NCI-H146 treated with DMSO at 0.1 percent for 48 hours (cell line): ENCODE results near the gene ORAI1.
"Not testable (repeated sequence)": the region's sequence is repeated elsewhere in the genome, so short reads cannot be mapped to it uniquely, and the experiment has no call there.

Source experiments
- DNase-seq: peaks from one replicate; lab custom pipeline; 2025; ENCODE audit not compliant: unreplicated experiment; lab: John Stamatoyannopoulos, UW

ORAI1 gene

DNA sequence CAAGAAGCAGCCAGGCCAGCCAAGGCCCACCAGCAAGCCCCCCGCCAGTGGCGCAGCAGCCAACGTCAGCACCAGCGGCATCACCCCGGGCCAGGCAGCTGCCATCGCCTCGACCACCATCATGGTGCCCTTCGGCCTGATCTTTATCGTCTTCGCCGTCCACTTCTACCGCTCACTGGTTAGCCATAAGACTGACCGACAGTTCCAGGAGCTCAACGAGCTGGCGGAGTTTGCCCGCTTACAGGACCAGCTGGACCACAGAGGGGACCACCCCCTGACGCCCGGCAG is 15.0 kb downstream of the ORAI1 start:
- DNase-seq = no peak

DNA sequence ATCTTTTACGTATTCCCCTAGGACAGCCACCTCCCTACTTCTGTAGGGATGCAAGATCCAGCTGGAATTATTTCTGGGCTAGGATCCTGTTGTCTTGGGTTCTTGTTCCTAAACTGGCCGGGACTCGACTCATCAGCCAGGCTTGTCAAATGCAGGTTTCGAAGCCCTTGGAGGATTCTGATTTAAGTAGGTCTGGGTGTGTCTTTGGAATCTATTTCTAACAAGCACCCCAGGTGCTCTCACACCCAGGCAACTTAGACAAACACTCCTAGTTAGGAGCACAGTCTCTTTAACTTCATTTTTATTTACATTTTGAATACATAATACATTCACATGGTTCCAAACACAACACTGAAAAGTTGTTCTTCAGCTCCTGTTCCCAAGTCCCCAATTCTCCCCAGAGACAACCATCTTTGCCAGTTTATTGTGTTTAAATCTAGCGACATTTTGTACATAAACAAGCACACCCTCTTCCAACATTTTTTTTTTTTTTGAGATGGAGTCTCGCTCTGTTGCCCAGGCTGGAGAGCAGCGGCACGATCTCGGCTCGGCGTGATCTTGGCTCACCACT is 22.2 kb downstream of the ORAI1 start:
- DNase-seq = no peak

DNA sequence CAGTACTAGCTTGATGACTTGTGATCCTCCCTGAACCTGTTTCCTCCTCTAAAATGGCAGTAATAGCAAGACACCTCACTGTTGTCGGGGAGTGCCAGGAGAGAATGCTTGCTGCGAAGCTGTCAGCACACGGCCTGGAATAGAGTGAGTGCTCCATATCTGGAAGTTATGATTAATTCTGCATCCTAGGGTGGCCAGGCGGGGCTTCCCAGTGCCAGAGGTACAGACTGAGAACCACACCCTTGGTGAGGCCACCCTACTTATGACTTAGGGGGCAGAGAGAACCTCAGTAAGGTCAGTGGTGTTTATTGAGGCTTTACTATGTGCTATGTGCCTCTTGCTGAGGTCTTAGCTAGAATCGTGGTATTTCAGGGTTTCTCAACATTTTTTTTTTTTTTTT is 23.0 kb downstream of the ORAI1 start:
- DNase-seq = no peak

DNA sequence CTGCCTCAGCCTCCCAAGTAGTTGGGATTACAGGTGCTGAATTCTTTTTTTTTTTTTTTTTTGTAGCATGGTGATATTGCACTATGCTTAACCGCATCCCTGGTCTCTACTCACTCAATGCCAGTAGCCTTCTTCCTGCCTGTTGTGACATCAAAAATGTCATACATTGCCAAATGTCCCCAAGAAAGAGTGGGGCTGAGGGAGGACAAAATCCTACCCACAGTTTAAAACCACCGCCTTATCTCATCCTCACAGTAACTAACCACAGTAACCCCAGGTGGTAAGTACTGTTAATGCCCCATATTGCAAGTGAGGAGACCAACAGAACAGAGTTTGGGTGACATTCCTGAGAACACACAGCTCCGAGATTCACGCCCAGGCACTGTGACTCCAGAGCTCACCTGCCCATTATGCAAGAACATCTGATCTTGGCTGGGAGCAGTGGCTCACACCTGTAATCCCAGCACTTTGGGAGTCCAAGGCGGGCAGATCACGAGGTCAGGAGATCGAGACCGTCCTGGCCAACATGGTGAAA is 23.6 kb downstream of the ORAI1 start:
- DNase-seq = no peak

DNA sequence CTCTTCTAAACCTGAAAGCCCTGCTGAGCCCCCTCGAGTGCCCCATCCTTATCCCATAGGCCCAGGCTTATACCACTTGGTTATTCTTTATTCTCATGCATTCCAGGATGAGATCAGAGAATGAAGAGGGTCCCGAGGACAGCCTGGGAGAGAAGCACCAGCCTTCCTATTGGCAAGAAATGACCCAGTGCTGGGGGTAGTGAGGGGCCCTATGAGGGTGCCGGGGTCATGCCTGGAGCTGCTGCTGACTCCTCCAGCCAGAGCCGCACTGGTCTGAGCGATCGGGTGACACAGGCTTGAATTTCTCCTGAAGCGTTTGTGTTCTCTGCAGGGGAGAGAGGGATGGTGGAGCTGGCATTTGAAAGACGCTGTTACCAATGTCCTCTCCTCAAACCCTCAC is 25.0 kb downstream of the ORAI1 start:
- DNase-seq = no peak

DNA sequence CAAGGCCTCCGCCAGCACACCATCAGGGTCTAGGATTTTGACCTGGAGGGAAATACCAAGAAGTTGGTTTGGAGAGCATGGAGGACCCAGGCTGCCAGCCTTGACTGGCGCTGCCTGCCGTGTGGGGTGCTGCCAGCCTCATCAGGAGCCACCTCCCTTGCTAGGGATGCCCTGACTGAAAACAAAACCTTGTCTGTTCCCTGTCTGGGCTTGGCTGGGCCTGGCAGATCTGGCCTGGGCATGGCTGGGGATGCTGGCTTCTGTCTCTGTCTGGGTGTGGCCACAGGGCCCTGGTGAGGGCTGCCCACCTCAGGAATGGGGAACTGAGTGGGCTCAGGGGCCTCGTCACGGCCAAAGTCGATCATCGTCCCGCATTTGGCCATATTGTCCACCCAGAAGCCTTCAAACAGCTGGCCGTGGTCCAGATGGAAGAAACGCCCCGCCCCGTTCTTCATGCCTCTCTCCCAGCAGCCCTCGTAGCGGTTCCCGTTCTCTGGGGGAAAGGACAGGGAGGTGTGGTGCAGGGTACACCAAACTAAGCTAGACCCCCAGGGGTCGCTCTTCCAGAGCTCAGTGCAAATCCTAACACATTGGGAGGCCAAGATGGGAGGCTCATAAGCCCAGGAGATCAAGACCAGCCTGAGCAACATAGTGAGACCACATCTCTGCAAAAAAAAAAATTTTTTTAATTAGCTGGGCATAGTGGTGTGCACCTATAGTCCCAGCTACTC is 26.6 kb downstream of the ORAI1 start:
- DNase-seq = no peak

DNA sequence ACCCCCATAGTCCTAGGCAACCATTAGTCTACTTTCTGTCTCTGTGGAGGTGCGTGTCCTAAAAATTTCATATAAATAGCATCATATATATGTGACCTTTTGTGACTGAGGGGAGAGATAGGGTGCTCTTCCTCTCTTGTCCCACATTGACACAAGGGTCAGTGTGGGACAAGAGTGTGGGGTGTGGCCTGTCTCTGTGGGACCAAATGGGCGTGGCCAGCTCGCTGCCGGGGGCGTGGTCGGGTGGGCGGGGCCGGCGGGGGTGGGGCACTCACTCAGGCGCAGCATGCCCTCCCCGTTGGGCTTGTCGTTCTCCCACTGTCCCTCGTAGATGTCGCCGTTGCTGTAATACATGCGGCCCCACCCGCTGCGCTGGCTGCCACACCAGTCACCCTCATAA is 27.7 kb downstream of the ORAI1 start:
- no peak for DNase-seq

DNA sequence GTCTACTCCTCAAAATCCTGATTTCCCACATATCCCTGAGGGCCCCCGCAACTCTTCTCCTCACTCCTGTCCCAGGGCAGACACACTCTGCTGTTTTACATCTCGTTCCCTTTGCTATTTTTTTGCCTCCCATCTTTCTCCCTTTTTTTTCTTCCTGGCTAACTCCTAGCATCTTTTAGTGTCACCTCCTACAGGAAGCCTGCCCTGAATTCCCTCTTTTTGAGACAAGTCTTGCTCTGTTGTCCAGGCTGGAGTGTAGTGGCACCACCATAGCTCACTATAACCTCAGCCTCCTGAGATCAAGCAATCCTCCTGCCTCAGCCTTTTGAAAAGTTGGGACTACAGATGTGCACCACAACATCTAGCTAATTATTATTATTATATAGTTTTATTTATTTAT is 29.8 kb downstream of the ORAI1 start:
- no peak for DNase-seq

DNA sequence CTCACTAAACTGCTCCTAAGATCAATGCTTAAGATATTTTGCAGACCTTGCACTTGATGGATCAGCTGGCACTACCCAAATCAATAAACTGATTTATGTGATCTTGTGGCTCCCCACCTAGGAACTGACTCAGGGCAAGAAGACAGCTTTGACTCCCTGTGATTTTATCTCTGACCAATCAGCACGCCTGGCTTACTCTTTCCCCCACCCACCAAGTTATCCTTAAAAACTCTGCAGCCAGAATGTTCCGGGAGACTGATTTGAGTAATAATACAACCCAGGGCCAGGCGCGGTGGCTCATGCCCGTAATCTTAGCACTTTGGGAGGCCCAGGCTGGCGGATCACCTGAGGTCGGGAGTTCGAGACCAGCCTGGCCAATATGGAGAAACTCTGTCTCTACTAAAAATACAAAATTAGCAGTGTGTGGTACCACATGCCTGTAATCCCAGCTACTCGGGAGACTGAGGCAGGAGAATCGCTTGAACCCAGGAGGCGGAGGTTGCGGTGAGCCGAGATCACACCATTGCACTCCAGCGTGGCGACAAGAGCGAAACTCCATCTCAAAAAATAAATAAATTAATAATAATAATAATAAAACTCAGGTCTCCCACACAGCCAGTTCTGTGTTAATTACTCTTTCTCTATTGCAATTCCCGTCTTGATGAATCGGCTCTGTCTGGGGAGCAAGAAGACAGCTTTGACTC is 31.1 kb downstream of the ORAI1 start:
- no peak for DNase-seq

DNA sequence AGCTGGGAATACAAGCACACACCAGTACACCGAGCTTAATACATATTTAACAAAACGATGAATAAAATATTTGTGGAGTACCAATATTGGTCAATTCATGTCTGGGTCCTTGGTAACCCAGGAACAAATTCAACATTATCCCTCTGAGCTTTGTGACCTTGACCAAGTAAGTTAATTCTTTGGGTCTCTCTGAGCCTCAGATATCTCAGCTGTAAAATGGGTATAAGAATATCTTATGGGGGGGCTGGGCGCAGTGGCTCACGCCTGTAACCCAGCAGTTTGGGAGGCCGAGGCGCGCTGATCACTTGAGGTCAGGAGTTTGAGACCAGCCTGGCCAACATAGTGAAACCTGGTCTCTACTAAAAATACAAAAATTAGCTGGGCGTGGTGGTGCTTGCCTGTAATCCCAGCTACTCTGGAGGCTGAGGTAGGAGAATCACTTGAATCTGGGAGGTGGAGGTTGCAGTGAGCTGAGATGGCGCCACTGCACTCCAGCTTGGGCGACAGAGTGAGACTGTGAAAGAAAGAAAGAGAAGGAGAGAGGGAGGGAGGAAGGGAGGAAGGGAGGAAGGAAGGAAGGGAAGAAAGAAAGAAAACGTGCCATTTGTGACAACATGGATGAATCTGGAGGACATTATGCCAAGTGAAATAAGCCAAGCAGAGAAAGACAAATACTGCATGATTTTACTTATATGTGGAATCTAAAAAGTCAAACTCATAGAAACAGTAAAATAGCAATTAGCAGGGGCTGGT is 35.2 kb downstream of the ORAI1 start:
- not testable (repeated sequence) for DNase-seq

DNA sequence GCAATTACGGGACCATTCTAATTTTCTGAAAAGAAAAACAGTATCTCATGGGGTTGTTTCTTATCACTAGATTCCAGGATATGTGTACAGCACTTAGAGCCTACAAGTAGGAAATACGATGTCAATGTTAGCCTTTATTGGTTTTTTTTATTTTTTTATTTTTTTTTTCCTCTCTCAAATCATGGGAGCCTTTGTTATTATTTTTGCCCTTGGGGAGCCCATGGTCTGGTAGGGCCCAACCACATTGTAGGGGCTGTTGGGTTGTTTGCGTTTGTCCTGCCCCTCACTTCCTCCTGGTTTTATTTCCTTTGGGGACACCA is 37.2 kb downstream of the ORAI1 start:
- no peak for DNase-seq

DNA sequence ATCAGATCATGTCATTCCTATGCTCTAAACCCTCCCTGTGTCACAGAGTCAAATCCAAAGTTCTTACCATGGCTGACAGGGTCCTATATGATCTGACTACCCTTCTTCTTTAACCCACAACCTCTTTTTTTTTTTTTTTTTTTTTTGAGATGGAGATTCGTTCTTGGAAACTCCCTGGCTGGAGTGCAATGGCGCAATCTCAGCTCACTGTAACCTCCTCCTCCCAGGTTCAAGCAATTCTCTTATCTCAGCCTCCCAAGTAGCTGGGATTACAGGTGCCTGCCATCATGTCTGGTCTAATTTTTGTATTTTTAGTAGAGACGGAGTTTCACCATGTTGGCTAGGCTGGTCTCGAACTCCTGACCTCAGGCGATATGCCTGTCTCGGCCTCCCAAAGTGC is 40.5 kb downstream of the ORAI1 start:
- DNase-seq = not testable (repeated sequence)

DNA sequence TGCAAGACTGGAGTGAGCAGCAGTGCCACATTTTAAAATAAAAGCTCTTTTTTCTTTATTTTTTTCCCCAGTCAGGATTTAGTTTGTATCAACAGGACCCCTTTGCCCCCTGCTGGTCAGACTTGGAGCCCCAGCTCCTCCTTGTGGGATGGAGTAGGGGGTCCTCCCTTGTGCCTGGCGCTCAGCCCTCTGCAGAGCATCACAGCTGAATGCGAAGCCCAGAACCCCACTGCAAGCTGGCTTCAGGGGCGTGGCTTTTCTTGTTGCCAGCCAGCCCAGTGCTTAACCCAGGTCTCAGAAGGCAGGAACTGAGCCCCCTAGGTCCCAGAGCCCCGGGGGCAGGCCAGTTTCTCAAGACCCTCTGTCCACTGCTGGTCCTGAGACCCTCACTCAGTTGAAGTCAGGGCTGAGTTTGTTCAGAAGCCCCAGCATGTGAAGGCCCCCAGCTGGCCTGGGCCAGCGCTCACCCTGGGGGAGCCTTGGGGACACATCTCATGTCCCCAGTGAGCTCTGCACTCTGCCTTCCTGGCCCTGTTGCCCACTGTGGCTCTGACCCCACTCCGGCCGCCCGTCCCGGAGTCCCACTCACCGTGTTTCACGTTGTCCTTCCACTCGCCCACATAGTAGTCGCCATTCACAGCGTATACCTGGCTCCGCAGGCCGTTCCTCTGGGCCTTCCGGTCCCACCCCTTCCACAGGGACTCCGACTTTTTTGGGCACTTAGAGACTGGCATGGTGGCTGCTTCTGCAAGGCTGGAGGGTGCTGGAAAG is 42.6 kb downstream of the ORAI1 start:
- no peak for DNase-seq

DNA sequence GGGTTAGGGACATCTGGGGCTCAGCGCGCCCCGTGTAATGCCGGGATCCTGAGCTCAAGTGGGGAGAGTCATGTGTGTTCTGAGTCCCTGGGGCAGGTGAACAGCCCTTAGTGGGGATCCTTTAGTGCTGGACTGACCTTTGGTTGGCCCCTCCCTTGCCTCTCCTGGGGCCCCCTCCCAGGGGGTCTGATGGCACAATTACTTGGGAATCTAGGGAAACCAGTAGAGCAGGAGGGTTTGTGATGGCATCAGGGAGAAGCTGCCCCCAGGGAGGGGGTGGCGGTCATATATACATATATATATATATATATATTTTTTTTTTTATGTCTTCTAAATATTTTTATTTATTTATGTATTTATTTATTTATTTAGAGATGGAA is 43.2 kb downstream of the ORAI1 start, which contains the start of gene MORN3:
MORN3 (minus strand) TSS at position 134 of the 380 bp plus-strand sequence. CDS start 171 bp downstream, outside the sequence.
- DNase-seq = no peak

DNA sequence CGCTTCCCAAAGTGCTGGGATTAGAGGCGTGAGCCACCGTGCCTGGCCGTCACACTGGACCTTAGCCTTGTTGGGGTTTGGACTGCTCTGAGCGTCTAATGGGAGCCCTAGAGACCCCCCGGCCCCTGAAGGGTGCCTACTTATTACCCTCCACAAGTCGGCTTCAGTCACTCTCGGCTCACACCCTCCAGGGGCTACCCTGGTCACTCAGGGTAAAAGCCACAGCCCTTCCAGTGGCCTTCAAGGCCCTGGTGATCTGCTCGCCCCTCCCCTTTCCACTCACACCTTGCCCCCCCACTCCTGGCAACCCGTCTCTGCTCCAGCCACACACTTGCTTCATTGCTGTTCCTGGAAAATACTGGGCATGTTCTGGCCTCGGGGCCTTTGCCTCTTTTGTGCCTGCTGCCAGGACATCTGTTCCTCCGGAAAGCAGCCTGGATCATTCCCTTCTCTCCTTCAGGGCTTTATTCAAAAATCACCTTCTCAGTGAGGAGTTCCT is 46.7 kb downstream of the ORAI1 start:
- DNase-seq = peak; percentile 42

DNA sequence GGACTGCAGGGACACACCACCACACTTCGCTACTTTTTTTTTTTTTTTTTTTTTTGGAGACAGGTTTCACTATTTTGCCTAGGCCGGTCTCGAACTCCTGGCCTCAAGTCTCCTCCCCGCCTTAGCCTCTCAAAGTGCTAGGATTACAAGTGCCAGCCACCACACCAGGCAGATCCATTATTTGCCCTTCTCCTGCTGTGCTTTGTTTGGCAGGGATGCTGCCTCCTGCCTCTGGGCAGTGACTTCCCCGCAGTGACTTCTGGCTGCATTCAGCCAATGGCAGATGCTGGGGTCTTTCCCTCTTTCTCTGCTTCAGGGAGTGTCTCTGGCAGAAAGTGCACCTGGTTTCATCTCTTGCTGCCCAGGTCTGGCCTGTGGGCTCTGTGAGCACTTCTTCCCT is 49.9 kb downstream of the ORAI1 start:
- DNase-seq = peak; percentile 45

DNA sequence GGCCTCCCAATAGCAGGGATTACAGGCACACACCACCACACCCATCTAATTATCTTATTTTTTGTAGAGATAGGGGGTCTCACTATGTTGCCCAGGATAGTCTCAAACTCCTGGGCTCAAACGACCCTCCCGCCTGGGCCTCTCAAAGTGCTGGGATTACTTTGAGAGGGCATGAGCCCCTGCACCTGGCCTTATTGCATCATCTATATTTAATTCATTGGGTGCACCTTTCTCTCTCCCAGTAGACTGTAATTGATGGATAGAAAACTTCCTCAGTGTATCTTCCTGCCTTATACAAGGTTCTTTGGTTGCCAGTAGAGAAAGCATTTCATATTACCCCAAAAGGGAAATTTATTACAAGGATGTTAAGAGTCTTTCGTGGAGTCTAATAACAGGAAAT is 52.0 kb downstream of the ORAI1 start:
- DNase-seq = peak; percentile 37

DNA sequence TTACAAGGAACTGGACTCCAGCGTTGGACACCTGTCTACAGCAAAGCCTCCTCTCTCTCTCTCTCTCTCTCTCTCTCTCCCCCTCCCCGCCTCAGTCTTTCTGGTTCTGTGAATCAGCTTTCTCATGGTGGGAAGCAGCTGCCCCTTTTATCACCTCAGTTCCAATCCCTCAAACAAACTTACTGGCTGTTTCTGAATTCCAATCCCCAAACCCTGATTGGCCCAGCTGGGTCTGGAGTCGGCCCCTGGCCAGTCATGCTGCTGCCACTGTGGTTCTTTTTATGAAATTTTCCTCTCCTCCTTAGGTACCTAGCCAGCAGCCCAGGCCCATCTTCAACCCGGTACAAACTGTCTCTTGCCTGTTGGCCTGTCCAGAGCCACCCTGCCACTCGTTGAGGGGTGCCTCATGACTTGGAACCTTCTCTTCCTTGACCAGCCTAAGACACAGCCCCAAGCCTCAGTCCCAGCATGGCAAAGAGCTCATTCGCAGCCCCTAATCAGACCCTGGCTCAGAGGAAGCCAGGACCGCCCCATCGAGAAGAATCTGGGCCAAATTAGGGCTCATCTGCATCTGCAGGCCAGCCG is 52.5 kb downstream of the ORAI1 start:
- DNase-seq = no peak

DNA sequence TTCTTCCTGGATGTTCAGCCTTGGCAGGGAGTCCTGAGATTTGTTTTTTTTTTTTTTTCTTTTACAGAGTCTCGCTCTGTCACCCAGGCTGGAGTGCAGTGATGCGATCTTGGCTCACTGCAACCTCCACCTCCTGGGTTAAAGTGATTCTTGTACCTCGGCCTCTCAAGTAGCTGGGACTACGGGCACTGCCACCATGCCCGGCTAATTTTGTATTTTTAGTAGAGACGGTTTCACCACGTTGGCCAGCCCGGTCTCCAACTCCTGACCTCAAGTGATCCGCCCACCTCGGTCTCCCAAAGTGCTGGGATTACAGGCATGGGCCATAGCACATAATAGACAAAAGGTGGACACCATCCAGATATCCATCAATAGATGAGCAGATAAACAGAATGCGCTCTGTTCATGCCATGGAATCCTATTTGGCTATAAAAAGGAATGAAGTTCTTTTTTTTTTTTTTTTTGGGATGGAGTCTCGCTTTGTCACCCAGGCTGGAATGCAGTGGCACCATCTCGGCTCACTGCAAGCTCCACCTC is 53.4 kb downstream of the ORAI1 start:
- not testable (repeated sequence) for DNase-seq

DNA sequence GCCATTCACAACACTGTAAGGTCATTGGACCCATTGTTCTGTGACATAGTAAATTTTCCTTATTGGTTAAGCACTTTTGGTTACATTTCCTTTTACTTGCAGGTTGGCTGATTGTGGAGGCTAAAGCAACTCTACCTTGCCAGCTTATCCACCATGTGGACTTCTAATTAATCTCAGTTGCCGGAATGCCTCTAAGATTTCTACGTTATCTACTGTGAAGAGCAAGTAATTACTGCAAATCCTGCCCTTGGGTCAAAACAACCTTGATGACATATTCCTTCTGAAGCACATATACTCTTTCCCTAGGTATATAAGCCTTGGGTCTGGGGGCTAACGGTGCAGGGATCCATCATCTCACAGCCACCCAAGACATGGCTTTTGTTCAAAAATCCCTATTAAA is 62.6 kb downstream of the ORAI1 start:
- DNase-seq = no peak
